SHP77 (cell line): Measurements from ENCODE around the gene CR1.
"Not testable (repeated sequence)": the region's sequence is repeated elsewhere in the genome, so short reads cannot be mapped to it uniquely, and the experiment has no call there.

Source experiments
- DNase-seq, 2 experiments: peaks; one replicate each; lab custom pipeline; 2025; lab: John Stamatoyannopoulos, UW

CR1 gene

DNA sequence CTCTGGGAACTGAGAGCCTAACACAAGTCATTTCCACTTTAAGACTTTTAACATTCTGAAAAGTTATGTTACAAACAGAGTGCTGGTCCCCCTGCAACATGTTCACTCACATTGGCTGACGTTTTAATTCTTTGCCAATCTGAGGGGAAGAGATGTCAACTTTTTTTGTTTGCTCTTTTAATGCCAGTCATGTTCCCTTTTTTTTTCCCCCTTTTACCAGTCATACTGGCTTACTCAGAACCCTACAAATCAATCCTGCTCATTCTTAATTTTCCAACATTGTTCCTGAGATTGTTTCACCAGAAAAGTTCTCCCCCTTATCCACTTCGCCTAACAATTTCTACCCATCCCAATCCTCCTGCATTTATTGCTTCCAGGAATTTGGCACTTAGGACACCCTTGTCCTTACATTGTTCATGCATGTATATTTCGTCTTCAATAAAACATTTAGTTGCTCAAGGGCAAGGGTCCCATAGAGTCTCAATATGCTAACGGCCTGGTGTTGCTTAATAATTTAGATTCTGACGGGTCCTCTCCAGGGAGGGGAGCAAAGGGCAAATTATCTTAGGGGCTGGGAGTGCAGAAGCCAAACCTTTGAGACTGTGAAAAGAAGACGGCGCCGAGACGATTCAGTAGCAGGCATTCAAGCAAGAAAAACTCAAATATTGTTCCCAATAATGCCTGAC, 148.4 kb downstream of the CR1 start:
- DNase-seq: no peak

DNA sequence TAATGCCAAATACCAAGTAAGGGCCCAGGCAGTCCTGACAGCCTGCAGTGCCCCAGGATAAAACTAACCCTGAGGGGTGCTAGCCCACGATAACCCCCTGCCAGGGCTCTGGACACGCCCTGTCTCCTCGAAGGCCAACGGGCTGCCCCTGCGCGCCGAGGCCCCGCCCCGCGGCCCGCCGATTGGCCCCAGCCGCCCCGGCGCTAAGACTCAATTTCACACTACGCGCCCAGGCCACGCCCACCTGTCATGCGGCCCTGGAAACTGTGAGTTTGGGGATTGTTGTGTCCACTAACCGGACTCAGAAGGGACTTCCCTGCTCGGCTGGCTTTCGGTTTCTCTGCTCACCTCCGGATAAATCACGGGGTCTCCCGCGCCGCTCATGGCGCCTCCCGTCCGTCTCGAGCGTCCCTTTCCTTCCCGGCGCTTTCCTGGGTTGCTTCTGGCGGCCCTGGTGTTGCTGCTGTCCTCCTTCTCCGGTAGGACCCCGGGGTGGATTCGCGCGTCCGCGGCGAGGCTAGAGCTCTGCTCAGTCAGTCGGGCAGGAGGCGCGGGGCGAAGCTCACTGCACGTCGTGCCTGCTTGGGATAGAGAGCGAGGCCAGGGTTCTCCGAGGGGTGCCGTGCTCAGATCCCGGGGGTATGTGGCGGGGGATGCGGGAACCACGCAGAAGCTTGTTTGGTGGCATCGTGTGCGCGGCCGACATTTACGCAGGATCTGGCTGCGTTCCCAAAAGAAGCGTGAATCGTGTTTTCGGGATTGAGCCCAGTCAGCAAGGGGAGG, 149.1 kb downstream of the CR1 start, which contains the start of gene CR1L:
Gene CR1L, plus strand, starts transcription at position 282 of the 783 bp plus-strand sequence. Its CDS starts 101 bp downstream, at position 383.
- DNase-seq: no peak

- no peak for DNase-seq
Measured at GRCh38 chr1:207645635-207646081, 149.7 kb downstream of the CR1 start.

- DNase-seq: no peak
Measured at GRCh38 chr1:207646171-207646570, 150.2 kb downstream of the CR1 start.

GRCh38 chr1:207646944-207647579, 151.1 kb downstream of the CR1 start:
- DNase-seq: no peak

- no peak for DNase-seq
Measured at GRCh38 chr1:207647671-207648333, 151.8 kb downstream of the CR1 start.

DNA sequence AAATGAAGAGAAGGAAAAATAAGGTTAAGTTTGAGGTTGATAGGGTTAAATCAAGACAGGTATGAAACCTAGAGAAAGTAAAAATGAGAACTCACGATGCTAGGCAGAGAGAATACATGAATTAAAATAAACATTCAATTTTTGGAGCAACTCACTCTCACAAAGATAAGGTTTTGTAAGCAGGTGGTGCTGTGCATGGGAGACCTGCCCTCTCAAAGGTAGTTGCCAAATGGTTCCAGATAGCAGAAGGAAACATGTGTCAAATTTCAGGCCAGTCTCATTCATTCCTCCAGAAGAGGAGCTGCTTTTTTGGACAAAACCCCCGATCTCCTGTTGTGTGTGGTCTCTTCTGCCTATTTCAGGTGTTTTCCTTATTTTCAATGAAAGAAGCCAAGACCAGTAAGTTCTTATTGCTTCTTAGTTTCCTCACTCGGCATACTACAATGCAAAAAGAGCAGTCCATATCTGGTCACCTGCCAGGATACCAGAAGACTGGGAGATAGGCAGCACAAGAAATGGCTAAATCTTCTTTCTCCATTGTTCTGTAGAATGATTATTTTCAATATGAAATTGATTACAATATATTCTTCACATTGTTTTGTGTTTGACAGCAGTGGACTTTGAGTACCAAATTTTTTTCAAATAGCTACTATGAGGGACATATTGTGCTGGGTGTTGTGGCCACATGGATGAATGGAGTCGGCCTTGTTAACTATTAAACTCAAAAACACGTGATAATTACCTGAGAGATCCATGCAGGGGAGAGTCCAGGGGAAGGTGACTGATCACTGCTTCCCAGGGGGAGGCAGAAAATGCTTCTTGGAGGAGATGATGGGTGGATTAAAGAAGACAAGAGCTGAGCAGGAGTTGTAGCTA, 152.6 kb downstream of the CR1 start:
- DNase-seq: no peak

- no peak for DNase-seq
Measured at GRCh38 chr1:207649210-207649753, 153.3 kb downstream of the CR1 start.

DNA sequence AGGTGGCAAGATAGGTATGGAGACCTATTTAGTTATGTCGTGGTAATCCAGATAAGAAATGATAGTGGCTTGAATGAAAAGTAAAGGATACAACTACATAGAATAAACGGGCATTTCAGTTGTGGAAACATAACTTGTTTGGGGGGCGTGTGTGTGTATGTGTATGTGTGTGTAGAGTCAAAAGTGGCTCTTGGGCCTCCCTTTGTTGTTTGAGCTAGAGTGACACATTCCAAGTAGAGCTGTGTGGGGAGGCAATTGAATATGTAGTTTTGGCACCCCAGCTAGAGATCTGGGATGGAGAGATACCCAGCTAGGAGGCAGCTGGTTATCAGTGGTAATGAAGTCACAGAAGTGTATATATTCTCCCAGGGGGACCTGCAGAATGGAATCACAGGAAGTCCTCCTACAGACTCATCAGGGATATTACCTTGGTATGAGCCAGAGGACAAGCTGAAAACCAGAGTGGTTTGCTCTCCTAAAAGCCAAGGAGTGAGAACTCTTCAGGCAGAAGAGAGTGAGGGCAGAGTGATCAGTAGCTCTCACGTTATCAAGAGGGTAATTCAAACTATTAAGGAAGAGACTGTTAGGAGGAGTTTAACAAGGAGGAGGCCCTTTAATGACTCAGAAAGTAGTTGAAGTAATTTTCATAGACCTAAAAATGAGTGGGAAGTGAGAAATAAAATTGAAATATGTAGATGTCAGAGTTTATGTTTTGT, 154.1 kb downstream of the CR1 start:
- DNase-seq: no peak

GRCh38 chr1:207651583-207651982, 155.6 kb downstream of the CR1 start:
- no peak for DNase-seq

DNA sequence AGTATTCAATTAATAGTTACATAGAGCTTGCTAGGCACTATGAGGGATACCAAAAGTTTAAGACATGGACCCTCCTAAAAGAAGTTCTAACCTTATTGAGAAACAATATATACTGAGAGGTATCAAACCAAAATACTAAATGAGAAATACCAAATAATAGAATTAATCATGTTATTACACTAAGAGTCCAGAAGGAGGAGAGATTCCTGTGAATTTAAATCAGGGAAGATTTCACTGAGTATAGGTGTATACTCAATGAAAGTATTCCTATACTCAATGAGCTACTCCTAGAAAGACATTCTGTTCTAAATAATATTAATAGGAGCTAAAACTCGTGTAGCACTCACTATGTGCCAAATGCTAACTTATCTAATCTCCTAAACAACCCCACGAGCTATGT, 158.4 kb downstream of the CR1 start:
- DNase-seq: no peak

GRCh38 chr1:207658408-207658807, 162.5 kb downstream of the CR1 start:
- no peak for DNase-seq

DNA sequence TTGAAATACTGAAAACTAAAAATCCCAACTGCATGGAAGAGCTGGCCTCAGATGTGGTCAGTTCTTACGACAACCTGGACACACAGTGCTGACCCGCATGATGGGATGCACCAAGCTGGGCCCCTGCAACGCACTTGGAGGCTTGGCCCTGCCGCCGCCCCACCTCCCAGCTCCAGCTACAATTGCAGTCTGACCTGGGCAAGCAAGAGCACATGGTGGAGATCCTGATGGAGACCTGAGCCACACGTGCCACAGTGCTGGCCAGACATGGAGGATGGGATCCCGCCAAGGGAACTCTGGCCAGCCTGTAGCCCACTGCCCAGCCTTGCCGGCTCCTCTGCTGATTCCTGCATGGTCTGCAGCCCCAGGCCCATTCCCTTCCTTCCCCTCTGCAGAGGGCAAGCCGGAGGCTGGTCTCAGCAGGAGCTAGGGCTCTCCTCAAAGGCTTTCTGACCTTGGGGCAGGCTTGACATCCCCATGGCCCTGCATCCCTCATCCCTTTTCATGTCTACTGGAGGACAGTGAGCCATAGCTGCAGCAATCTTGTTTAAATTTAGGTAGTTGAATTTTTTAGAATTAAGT, 163.0 kb downstream of the CR1 start:
- DNase-seq: no peak

- peak; percentile 6 to 27 for DNase-seq
Measured at GRCh38 chr1:207659545-207660153, 163.7 kb downstream of the CR1 start.

DNA sequence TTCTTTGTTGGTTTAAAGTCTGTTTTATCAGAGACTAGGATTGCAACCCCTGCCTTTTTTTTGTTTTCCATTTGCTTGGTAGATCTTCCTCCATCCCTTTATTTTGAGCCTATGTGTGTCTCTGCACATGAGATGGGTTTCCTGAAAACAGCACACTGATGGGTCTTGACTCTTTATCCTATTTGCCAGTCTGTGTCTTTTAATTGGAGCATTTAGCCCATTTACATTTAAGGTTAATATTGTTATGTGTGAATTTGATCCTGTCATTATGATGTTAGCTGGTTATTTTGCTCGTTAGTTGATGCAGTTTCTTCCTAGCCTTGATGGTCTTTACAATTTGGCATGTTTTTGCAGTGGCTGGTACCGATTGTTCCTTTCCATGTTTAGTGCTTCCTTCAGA, 165.5 kb downstream of the CR1 start:
- not testable (repeated sequence) for DNase-seq

DNA sequence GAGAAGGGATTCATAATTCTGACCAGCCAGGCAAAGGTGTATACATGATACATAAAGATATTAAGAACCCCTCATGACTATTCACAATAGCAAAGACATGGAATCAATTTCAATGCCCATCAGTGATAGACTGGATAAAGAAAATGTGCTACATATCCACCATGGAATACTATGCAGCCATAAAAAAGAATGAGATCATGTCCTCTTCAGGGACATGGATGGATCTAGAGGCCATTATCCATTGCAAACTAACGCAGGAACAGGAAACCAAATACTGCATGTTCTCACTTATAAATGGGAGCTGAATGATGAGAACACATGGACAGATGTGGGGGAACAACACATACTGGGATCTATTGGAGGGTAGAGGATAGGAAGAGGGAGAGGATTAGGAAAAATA, 170.4 kb downstream of the CR1 start:
- no peak for DNase-seq

GRCh38 chr1:207669528-207670009, 173.6 kb downstream of the CR1 start:
- no peak for DNase-seq

DNA sequence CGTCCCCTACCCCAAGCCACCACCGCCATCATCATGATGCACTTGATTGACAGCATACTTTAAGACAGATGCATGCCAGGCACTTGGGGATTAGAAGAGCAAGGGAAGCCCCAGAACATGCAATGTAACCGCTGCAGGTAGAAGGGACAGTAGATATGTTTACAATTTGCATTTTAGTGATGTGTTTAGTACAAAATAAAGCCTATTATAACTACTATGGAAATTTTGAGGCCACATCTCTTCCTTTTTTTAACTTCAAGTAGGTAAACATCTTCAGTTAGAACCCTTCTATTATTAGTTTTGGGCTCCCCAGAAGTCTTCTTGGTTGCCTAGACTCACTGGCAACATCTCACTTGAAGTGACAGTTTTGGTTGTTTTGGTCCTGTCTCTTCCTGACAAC, 174.2 kb downstream of the CR1 start:
- DNase-seq: no peak

DNA sequence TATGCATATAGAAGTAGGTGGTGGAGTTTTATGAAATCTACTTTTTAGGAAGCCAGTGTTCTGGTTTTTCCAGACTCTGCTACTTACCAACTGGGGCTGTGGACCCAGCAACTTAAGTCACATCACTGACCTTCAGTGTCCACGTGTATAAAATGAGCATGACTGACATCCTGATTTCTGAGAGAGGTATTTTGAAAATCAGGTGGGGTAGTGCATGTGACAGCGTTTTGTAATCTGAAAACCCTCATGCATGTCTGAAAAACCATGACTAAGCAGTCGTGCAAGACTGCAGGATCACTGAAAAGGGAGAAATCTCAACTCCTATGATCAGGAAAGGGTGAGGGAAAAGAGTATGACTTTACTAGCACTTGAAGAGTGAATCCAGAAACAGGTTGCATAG, 175.0 kb downstream of the CR1 start:
- DNase-seq: no peak
